ENCODE measurements around the gene MAFG.

GRCh38 chr17:81908793-81909192, 18.7 kb downstream of the MAFG start:
- TF ChIP-seq, protein P1, sequence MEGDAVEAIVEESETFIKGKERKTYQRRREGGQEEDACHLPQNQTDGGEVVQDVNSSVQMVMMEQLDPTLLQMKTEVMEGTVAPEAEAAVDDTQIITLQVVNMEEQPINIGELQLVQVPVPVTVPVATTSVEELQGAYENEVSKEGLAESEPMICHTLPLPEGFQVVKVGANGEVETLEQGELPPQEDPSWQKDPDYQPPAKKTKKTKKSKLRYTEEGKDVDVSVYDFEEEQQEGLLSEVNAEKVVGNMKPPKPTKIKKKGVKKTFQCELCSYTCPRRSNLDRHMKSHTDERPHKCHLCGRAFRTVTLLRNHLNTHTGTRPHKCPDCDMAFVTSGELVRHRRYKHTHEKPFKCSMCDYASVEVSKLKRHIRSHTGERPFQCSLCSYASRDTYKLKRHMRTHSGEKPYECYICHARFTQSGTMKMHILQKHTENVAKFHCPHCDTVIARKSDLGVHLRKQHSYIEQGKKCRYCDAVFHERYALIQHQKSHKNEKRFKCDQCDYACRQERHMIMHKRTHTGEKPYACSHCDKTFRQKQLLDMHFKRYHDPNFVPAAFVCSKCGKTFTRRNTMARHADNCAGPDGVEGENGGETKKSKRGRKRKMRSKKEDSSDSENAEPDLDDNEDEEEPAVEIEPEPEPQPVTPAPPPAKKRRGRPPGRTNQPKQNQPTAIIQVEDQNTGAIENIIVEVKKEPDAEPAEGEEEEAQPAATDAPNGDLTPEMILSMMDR (conservative IDR thresholded peaks at IDR 0.05; ENCODE audit: low read length) = no peak
- no peak for TF ChIP-seq EZH2phosphoT487 (IDR thresholded peaks at IDR 0.05; ENCODE audit: borderline replicate concordance, low read depth, low read length)

All from OCI-LY7 (cell line).